NCI-H2171 treated with DMSO at 0.1 percent for 48 hours (cell line): ENCODE measurements around the gene FHL1.
"Not testable (repeated sequence)": the region's sequence is repeated elsewhere in the genome, so short reads cannot be mapped to it uniquely, and the experiment has no call there.

Source experiments
- DNase-seq: peaks from one replicate; lab custom pipeline; 2025; lab: John Stamatoyannopoulos, UW

Gene FHL1

GRCh38 chrX:136209016-136209738 lies 61.8 kb downstream of the FHL1 start:
- DNase-seq: no peak

- no peak for DNase-seq
Observed at GRCh38 chrX:136209751-136210150, 62.4 kb downstream of the FHL1 start.

GRCh38 chrX:136210243-136210642 lies 62.9 kb downstream of the FHL1 start:
- no peak for DNase-seq

- no peak for DNase-seq
Observed at GRCh38 chrX:136210806-136211205, 63.5 kb downstream of the FHL1 start.

GRCh38 chrX:136211766-136212556 lies 64.6 kb downstream of the FHL1 start:
- no peak for DNase-seq

- no peak for DNase-seq
Observed at GRCh38 chrX:136212557-136213111, 65.3 kb downstream of the FHL1 start.

GRCh38 chrX:136214551-136214950 lies 67.2 kb downstream of the FHL1 start:
- no peak for DNase-seq

- no peak for DNase-seq
Observed at GRCh38 chrX:136215559-136215958, 68.2 kb downstream of the FHL1 start.

- DNase-seq: no peak
Observed at GRCh38 chrX:136219893-136220292, 72.6 kb downstream of the FHL1 start.

GRCh38 chrX:136220540-136220939 lies 73.2 kb downstream of the FHL1 start:
- no peak for DNase-seq

- DNase-seq: no peak
Observed at GRCh38 chrX:136220951-136221350, 73.6 kb downstream of the FHL1 start.

GRCh38 chrX:136221851-136222513 lies 74.6 kb downstream of the FHL1 start:
- no peak for DNase-seq

GRCh38 chrX:136227074-136227473 lies 79.7 kb downstream of the FHL1 start:
- no peak for DNase-seq

GRCh38 chrX:136227948-136228838 lies 80.9 kb downstream of the FHL1 start:
- DNase-seq: no peak

GRCh38 chrX:136228839-136229207 lies 81.5 kb downstream of the FHL1 start:
- DNase-seq: no peak

- no peak for DNase-seq
Observed at GRCh38 chrX:136237074-136237473, 89.7 kb downstream of the FHL1 start.

GRCh38 chrX:136237849-136238248 lies 90.5 kb downstream of the FHL1 start:
- DNase-seq: not testable (repeated sequence)

- DNase-seq: no peak
Observed at GRCh38 chrX:136246201-136246600, 98.9 kb downstream of the FHL1 start.

- DNase-seq: no peak
Observed at GRCh38 chrX:136250191-136251040, 103.1 kb downstream of the FHL1 start.
